Measurements from ENCODE around the gene AMPH.

DNA sequence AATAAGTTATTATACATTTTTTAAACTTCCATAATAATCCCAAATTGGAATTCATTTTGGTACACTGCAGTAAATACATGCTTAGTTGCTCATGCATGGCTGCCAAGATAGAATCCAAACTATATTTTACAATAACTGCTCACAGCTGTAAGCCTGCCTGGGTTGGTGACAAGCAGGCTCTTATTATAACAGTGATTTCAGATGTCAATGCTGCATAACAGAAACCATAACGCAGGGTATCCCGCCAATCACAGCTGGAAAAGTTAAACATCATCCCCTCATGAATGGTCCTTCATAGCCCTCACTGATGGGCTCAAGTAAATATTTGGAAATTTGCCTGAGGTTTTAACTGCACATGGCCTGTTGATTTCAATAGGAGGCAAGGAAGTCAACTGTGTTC is 149.8 kb downstream of the AMPH start:
- TF ChIP-seq, protein P1, sequence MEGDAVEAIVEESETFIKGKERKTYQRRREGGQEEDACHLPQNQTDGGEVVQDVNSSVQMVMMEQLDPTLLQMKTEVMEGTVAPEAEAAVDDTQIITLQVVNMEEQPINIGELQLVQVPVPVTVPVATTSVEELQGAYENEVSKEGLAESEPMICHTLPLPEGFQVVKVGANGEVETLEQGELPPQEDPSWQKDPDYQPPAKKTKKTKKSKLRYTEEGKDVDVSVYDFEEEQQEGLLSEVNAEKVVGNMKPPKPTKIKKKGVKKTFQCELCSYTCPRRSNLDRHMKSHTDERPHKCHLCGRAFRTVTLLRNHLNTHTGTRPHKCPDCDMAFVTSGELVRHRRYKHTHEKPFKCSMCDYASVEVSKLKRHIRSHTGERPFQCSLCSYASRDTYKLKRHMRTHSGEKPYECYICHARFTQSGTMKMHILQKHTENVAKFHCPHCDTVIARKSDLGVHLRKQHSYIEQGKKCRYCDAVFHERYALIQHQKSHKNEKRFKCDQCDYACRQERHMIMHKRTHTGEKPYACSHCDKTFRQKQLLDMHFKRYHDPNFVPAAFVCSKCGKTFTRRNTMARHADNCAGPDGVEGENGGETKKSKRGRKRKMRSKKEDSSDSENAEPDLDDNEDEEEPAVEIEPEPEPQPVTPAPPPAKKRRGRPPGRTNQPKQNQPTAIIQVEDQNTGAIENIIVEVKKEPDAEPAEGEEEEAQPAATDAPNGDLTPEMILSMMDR (IDR thresholded peaks at IDR 0.05) = no peak
- no peak for TF ChIP-seq POLR2A (IDR thresholded peaks at IDR 0.05)
- TF ChIP-seq POLR2AphosphoS5 (IDR thresholded peaks at IDR 0.05) = no peak

Measured in upper lobe of left lung (tissue), 4 donors.